ACC112 (cell line): ENCODE results near the gene CYP19A1.
"Not testable (repeated sequence)": the region's sequence is repeated elsewhere in the genome, so short reads cannot be mapped to it uniquely, and the experiment has no call there.

ENCODE experiments used
- H2AFZ ChIP-seq: fragments of 200-600 bp; sonication (generic); one replicate; pipeline ENCODE4 v1.6.0; 2017; ENCODE audit warnings: antibody characterized with exemption, low read length; ENCODE audit not compliant: unreplicated experiment
- H3K27ac ChIP-seq: fragments of 200-600 bp; sonication (generic); 2 replicates; pipeline ENCODE4 v1.5.1; 2014; ENCODE audit warnings: low read depth, mild to moderate bottlenecking, antibody characterized with exemption, low read length, moderate library complexity
- H3K27me3 ChIP-seq: fragments of 200-600 bp; sonication (generic); 2 replicates; pipeline ENCODE4 v1.6.1; 2014; ENCODE audit warnings: mild to moderate bottlenecking, antibody characterized with exemption, low read length, moderate library complexity, mixed read lengths; ENCODE audit not compliant: insufficient read depth
- H3K36me3 ChIP-seq: fragments of 200-600 bp; sonication (generic); 2 replicates; pipeline ENCODE4 v1.6.1; 2016; ENCODE audit warnings: mild to moderate bottlenecking, antibody characterized with exemption, low read length, moderate library complexity, mixed read lengths; ENCODE audit not compliant: insufficient read depth
- H3K4me1 ChIP-seq: fragments of 200-600 bp; sonication (generic); one replicate; pipeline ENCODE4 v1.6.1; 2016; ENCODE audit warnings: low read length, mixed read lengths; ENCODE audit not compliant: insufficient read depth, unreplicated experiment, control insufficient read depth
- H3K4me3 ChIP-seq: fragments of 200-600 bp; sonication (generic); 2 replicates; pipeline ENCODE4 v1.5.1; 2014; ENCODE audit warnings: mild to moderate bottlenecking, low read depth, low read length
- H3K79me2 ChIP-seq: fragments of 200-600 bp; sonication (generic); one replicate; pipeline ENCODE4 v1.6.0; 2016; ENCODE audit warnings: low read length; ENCODE audit not compliant: control insufficient read depth, unreplicated experiment, insufficient read depth

CYP19A1 gene

GRCh38 chr15:51198701-51199232, 139.6 kb downstream of the CYP19A1 start:
- H3K79me2 ChIP-seq = no peaks in the 10 kb centered on the region
- H3K27me3 ChIP-seq = no peaks in the 10 kb centered on the region
- H3K4me3 ChIP-seq = no peak overlapping the region
- H3K27ac ChIP-seq = no peak overlapping the region
- H2AFZ ChIP-seq = no peak overlapping the region
- peaks cover 17% of the 10 kb centered on the region for H3K4me1 ChIP-seq
- no peaks in the 10 kb centered on the region for H3K36me3 ChIP-seq

DNA sequence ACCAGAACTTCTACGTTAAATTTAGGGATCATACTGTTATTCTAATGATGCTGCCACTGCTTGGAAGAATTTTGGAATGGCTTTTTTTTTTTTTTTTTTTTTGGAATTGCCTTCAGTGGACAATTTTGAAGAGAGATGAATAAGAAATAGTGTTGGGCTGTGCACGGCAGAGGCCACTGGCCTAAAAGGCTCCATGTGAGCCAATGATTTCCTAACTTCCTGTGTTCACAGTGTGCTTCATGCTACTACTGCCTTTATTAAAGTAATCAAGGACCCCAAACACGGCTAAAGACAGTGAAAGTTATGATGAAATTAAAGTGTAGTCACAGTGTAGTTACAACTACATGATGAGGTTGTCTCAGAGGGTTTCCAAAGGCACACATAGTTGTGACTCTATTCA, 142.9 kb downstream of the CYP19A1 start:
- Histone ChIP-seq H2AFZ (peak overlapping the region; percentile 57), H3K36me3 (no peaks in the 10 kb centered on the region), H3K79me2 (no peaks in the 10 kb centered on the region), H3K27me3 (no peaks in the 10 kb centered on the region), H3K4me1 (peaks cover 18% of the 10 kb centered on the region), H3K4me3 (no peak overlapping the region), H3K27ac (no peak overlapping the region)

- no peaks in the 10 kb centered on the region for H3K27me3 ChIP-seq
- no peaks in the 10 kb centered on the region for H3K79me2 ChIP-seq
- H3K4me3 ChIP-seq = no peak overlapping the region
- H3K27ac ChIP-seq = no peak overlapping the region
- H3K36me3 ChIP-seq = no peaks in the 10 kb centered on the region
- peak overlapping the region; percentile 48 for H2AFZ ChIP-seq
- H3K4me1 ChIP-seq = peaks cover 18% of the 10 kb centered on the region
Measured at GRCh38 chr15:51193979-51194378, 144.4 kb downstream of the CYP19A1 start.

- 0 out of 2 replicates have a peak overlapping the region, but pooled peaks have one; percentile 26 for H3K4me3 ChIP-seq
- no peaks in the 10 kb centered on the region for H3K27me3 ChIP-seq
- peak overlapping the region; percentile 48 for H2AFZ ChIP-seq
- no peaks in the 10 kb centered on the region for H3K36me3 ChIP-seq
- no peaks in the 10 kb centered on the region for H3K79me2 ChIP-seq
- H3K4me1 ChIP-seq = peaks cover 18% of the 10 kb centered on the region
- H3K27ac ChIP-seq = no peak overlapping the region
Measured at GRCh38 chr15:51193526-51193925, 144.9 kb downstream of the CYP19A1 start.

- peak overlapping the region; percentile 48 for H2AFZ ChIP-seq
- H3K27ac ChIP-seq = no peak overlapping the region
- H3K4me3 ChIP-seq = no peak overlapping the region
- no peaks in the 10 kb centered on the region for H3K27me3 ChIP-seq
- H3K36me3 ChIP-seq = no peaks in the 10 kb centered on the region
- H3K79me2 ChIP-seq = no peaks in the 10 kb centered on the region
- H3K4me1 ChIP-seq = peaks cover 18% of the 10 kb centered on the region
Measured at GRCh38 chr15:51192521-51193280, 145.7 kb downstream of the CYP19A1 start.

DNA sequence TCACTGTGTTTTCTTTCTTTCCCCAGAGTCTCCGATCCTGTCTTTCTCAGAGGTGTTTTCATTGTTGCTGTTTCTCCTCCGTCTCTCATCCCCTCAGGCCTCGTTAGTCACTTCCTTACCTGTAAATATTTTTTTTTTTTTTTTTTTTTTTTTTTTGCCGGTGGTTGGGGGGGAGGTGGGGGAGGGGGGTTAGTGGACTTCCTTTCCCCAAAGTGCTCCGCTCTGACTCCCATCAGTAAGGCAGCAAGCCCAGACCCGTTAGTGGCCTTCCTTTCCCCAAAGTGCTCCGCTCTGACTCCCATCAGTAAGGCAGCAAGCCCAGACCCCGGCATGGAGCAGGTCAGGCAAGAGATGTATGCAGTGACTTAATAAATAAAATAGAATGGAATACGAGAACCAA, 146.6 kb downstream of the CYP19A1 start:
- no peaks in the 10 kb centered on the region for H3K27me3 ChIP-seq
- H3K79me2 ChIP-seq = no peaks in the 10 kb centered on the region
- H2AFZ ChIP-seq = no peak overlapping the region
- H3K36me3 ChIP-seq = no peaks in the 10 kb centered on the region
- peaks cover 18% of the 10 kb centered on the region for H3K4me1 ChIP-seq
- H3K4me3 ChIP-seq = no peak overlapping the region
- H3K27ac ChIP-seq = no peak overlapping the region

- no peaks in the 10 kb centered on the region for H3K27me3 ChIP-seq
- H3K27ac ChIP-seq = no peak overlapping the region
- no peak overlapping the region for H2AFZ ChIP-seq
- no peaks in the 10 kb centered on the region for H3K79me2 ChIP-seq
- no peaks in the 10 kb centered on the region for H3K36me3 ChIP-seq
- H3K4me3 ChIP-seq = no peak overlapping the region
- peaks cover 18% of the 10 kb centered on the region for H3K4me1 ChIP-seq
Measured at GRCh38 chr15:51191072-51191670, 147.2 kb downstream of the CYP19A1 start.

GRCh38 chr15:51190424-51191068, 147.8 kb downstream of the CYP19A1 start:
- Histone ChIP-seq H3K4me1 (peaks cover 18% of the 10 kb centered on the region), H2AFZ (no peak overlapping the region), H3K27ac (no peak overlapping the region), H3K4me3 (no peak overlapping the region), H3K27me3 (no peaks in the 10 kb centered on the region), H3K79me2 (no peaks in the 10 kb centered on the region), H3K36me3 (no peaks in the 10 kb centered on the region)

GRCh38 chr15:51189669-51190385, 148.6 kb downstream of the CYP19A1 start:
- H3K4me3 ChIP-seq = no peak overlapping the region
- peaks cover 17% of the 10 kb centered on the region for H3K4me1 ChIP-seq
- no peaks in the 10 kb centered on the region for H3K79me2 ChIP-seq
- H2AFZ ChIP-seq = no peak overlapping the region
- H3K27me3 ChIP-seq = no peaks in the 10 kb centered on the region
- no peaks in the 10 kb centered on the region for H3K36me3 ChIP-seq
- H3K27ac ChIP-seq = no peak overlapping the region

GRCh38 chr15:51188791-51189190, 149.6 kb downstream of the CYP19A1 start:
- H2AFZ ChIP-seq, H3K36me3 ChIP-seq, H3K27me3 ChIP-seq, H3K79me2 ChIP-seq, H3K4me3 ChIP-seq, H3K27ac ChIP-seq: not testable (repeated sequence)
- peaks cover 15% of the 10 kb centered on the region for H3K4me1 ChIP-seq
